Glutamatergic neuron (in vitro differentiated cells): ENCODE measurements around the gene HIPK4. TPM values are rescaled to one million over a fixed set of nuclear protein-coding genes. Genes with fewer than 3 reads are reported as not detected.

Experiments used
- DNase-seq: peaks from one replicate; pipeline ENCODE4 v3.0.0; 2022
- H3K27ac Mint-ChIP-seq: one replicate; pipeline ENCODE4 v1.8.0; 2020; ENCODE audit warnings: mild to moderate bottlenecking, mixed read lengths, inconsistent platforms; ENCODE audit not compliant: unreplicated experiment
- H3K27me3 Mint-ChIP-seq: one replicate; pipeline ENCODE4 v1.8.0; 2020; ENCODE audit warnings: mild to moderate bottlenecking, moderate library complexity, mixed read lengths, inconsistent platforms; ENCODE audit not compliant: unreplicated experiment
- H3K36me3 Mint-ChIP-seq: one replicate; pipeline ENCODE4 v1.8.0; 2020; ENCODE audit warnings: mild to moderate bottlenecking, mixed read lengths, inconsistent platforms; ENCODE audit not compliant: unreplicated experiment
- H3K4me1 Mint-ChIP-seq: one replicate; pipeline ENCODE4 v1.8.0; 2020; ENCODE audit warnings: mild to moderate bottlenecking, low read depth, mixed read lengths, inconsistent platforms; ENCODE audit not compliant: unreplicated experiment
- H3K4me3 Mint-ChIP-seq: one replicate; pipeline ENCODE4 v1.8.0; 2020; ENCODE audit warnings: mild to moderate bottlenecking, mixed read lengths, inconsistent platforms; ENCODE audit not compliant: unreplicated experiment
- H3K9me3 Mint-ChIP-seq: one replicate; pipeline ENCODE4 v1.8.0; 2020; ENCODE audit warnings: mild to moderate bottlenecking, moderate library complexity, mixed read lengths, inconsistent platforms; ENCODE audit not compliant: unreplicated experiment
- CTCF ChIP-seq: fragments of 200-600 bp; sonication (generic); IDR thresholded peaks from one replicate; pipeline ENCODE4 v1.5.0; 2021; ENCODE audit not compliant: partially characterized antibody, unreplicated experiment
- total RNA-seq: library from RNA; stranded (reverse); fragmentation: NEBNext Ultra II Directional; extraction: Animal tissue kit (Norgen Biotek cat#: 25700); gene quantifications from one replicate; pipeline ENCODE4 v1.2.1, GENCODE V29; 2021; ENCODE audit not compliant: unreplicated experiment

HIPK4 gene
- total RNA-seq, 1 donor from 2014 or later: not detected

DNA sequence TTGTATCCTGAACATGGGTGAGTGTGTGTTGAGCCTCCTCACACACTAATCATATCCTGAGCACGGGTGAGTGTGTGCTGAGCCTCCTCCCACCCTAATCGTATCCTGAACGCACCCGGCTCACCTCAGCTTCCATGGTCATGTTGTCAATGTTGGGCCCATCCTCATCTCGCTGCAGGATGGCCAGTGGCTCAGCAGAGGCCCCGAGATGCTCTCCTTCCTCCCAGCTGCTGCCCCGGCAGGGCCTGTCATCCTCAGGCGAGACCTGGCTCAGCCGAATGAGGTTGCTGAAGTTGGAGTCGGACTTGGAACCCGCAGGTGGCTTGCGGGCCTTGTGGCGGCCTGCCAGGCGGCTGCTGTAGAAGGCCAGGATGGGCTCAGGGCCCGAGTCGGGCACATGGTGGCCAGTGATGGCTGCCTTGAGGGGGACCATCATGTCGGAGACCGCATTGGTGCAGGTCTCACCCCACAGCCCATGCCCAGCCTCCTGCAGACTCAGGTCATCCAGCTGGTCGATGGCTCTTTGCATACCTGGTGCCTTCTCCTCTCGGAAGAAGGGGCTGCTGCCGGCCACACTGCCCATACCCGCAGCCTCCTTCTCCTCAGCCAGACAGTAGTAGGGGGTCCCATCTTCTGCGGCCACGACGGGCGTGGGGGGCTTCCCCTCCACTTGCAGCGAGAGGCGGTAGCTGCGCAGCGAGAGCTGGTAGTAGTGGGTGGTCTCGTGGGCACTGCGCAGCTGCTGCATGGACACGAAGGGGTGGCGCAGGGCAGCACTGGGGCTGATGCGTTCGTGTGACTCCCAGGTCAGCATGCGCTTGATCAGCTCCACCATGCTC, 9.6 kb downstream of the HIPK4 start:
- Mint-ChIP-seq H3K36me3 (no peaks in the 10 kb centered on the region), H3K4me1 (no peaks in the 10 kb centered on the region), H3K27me3 (peaks cover 16% of the 10 kb centered on the region), H3K4me3 (no peak overlapping the region), H3K27ac (no peak overlapping the region), H3K9me3 (peaks cover 13% of the 10 kb centered on the region)
- no peak for TF ChIP-seq CTCF
- no peak for DNase-seq

- Mint-ChIP-seq H3K4me1 (peaks cover 1% of the 10 kb centered on the region), H3K36me3 (no peaks in the 10 kb centered on the region), H3K4me3 (no peak overlapping the region), H3K27ac (no peak overlapping the region), H3K27me3 (peaks cover 21% of the 10 kb centered on the region), H3K9me3 (peaks cover 11% of the 10 kb centered on the region)
- no peak for DNase-seq
- TF ChIP-seq CTCF: no peak
Measured at GRCh38 chr19:40379446-40380198, 10.4 kb downstream of the HIPK4 start.

GRCh38 chr19:40378509-40378908, 11.5 kb downstream of the HIPK4 start:
- H3K27ac Mint-ChIP-seq: no peak overlapping the region
- H3K4me1 Mint-ChIP-seq: peaks cover 2% of the 10 kb centered on the region
- no peak overlapping the region for H3K4me3 Mint-ChIP-seq
- peaks cover 10% of the 10 kb centered on the region for H3K9me3 Mint-ChIP-seq
- H3K36me3 Mint-ChIP-seq: no peaks in the 10 kb centered on the region
- DNase-seq: no peak
- no peak for TF ChIP-seq CTCF
- peaks cover 19% of the 10 kb centered on the region for H3K27me3 Mint-ChIP-seq

- no peaks in the 10 kb centered on the region for H3K36me3 Mint-ChIP-seq
- H3K27me3 Mint-ChIP-seq: peaks cover 19% of the 10 kb centered on the region
- H3K27ac Mint-ChIP-seq: peak overlapping the region; percentile 52
- no peak overlapping the region for H3K4me3 Mint-ChIP-seq
- peaks cover 10% of the 10 kb centered on the region for H3K9me3 Mint-ChIP-seq
- peaks cover 2% of the 10 kb centered on the region for H3K4me1 Mint-ChIP-seq
- TF ChIP-seq CTCF: no peak
- DNase-seq: no peak
Measured at GRCh38 chr19:40377876-40378385, 12.1 kb downstream of the HIPK4 start.
